Activated naive CD8-positive, alpha-beta T cell treated with anti-CD3 and anti-CD28 coated beads for 36 hours (primary cell): ENCODE data around the gene CEPT1. TPM values are rescaled to one million over a fixed set of nuclear protein-coding genes. Genes with fewer than 3 reads are reported as not detected.

Experiments used
- DNase-seq: peaks from one replicate; pipeline ENCODE4 v3.0.0; 2021
- H3K27ac Mint-ChIP-seq: one replicate; pipeline ENCODE4 v1.8.0; 2022; ENCODE audit warnings: mild to moderate bottlenecking, moderate library complexity, mixed read lengths
- H3K27me3 Mint-ChIP-seq: one replicate; pipeline ENCODE4 v1.8.0; 2022; ENCODE audit warnings: mild to moderate bottlenecking, mixed read lengths
- H3K36me3 Mint-ChIP-seq: one replicate; pipeline ENCODE4 v1.8.0; 2021; ENCODE audit warnings: mild to moderate bottlenecking, mixed read lengths
- H3K4me1 Mint-ChIP-seq: one replicate; pipeline ENCODE4 v1.8.0; 2021; ENCODE audit warnings: mixed read lengths
- H3K4me3 Mint-ChIP-seq: one replicate; pipeline ENCODE4 v1.8.0; 2022; ENCODE audit warnings: mild to moderate bottlenecking, moderate library complexity, mixed read lengths
- H3K9me3 Mint-ChIP-seq: one replicate; pipeline ENCODE4 v1.8.0; 2022; ENCODE audit warnings: mixed read lengths
- total RNA-seq, 2 experiments: library from RNA; stranded (reverse); gene quantifications; one replicate each; pipeline ENCODE4 v1.2.3, GENCODE V29; 2021

The CEPT1 gene
- total RNA-seq, 2 experiments from 2014 or later, result 34.8 to 35.9 TPM

DNA sequence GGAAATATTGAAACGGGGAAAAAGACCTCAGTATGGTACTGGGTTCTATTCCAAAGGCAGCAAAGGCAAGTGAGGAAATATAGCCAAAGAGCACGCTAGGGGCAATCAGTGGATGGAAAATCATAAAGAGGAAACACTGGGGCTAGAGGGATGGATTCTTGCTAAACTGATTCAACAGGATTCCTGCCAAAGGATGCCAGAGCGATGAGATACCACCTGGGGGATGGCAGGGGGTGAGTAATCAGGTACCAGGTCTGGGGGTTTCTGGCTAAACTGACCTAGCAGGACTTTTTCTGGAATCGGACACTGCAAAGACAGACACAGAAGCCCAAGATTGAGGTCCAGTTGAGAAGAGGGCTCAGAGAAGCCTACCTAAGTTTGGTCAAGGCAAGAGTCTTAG is 94.2 kb downstream of the CEPT1 start:
- Mint-ChIP-seq H3K36me3 (peaks cover 6% of the 10 kb centered on the region), H3K4me1 (peaks cover 28% of the 10 kb centered on the region), H3K27me3 (no peaks in the 10 kb centered on the region), H3K4me3 (no peak overlapping the region), H3K27ac (no peak overlapping the region), H3K9me3 (no peaks in the 10 kb centered on the region)
- DNase-seq, result no peak

Other genes starting within 250 kb of the CEPT1 start
- gene LRIF1, start 176.3 kb upstream of the CEPT1 start, total RNA-seq, result 10 to 100 TPM; 14.6 TPM
- gene DRAM2, start 130 bp upstream of the CEPT1 start, total RNA-seq, result 10 to 100 TPM; 25.6 to 26.8 TPM
- gene DENND2D, start 60.4 kb downstream of the CEPT1 start, total RNA-seq, result 100 to 1,000 TPM; 201 to 203 TPM
- 1 to 10 TPM; 5.1 to 9.2 TPM for gene CHI3L2, start 87.5 kb downstream of the CEPT1 start, total RNA-seq
- not detected for gene CHIA, start 150.6 kb downstream of the CEPT1 start, total RNA-seq